Panc1 (cell line): Measurements from ENCODE around the gene LRIT1. TPM values are rescaled to one million over a fixed set of nuclear protein-coding genes. Genes with fewer than 3 reads are reported as not detected.
"Not testable (repeated sequence)": the region's sequence is repeated elsewhere in the genome, so short reads cannot be mapped to it uniquely, and the experiment has no call there.

Experiments
- ATAC-seq: fragments of 200-7000 bp; cut with Tn5 transposase; 2 replicates; pipeline ENCODE4 v1.9.1; 2020; ENCODE audit warnings: mild to moderate bottlenecking, moderate library complexity
- BruUV-seq: library from RNA; stranded (reverse); fragments of 400-500 nt; replicated peaks from 2 replicates; lab custom pipeline; 2021; lab: Mats Ljungman, UMichigan
- CTCF ChIA-PET: fragments of 300-600 bp; sonication (Branson Sonifier 250); formaldehyde crosslinking; loops from one replicate; lab custom pipeline; 2022; ENCODE audit warnings: antibody characterized with exemption; lab: Charles Lee
- POLR2A ChIA-PET: fragments of 300-600 bp; sonication (Branson Sonifier 250); formaldehyde crosslinking; loops from one replicate; lab custom pipeline; 2022; ENCODE audit warnings: antibody characterized with exemption; lab: Charles Lee
- DNase-seq: peaks from one replicate; pipeline ENCODE4 v3.0.0-alpha.2; 2010; ENCODE audit warnings: low read depth, low spot score
- H3K27ac ChIP-seq: 2 replicates; pipeline ENCODE4 v1.5.1; 2011; ENCODE audit warnings: mild to moderate bottlenecking, low read length, inconsistent platforms
- H3K27me3 ChIP-seq: fragments of 200-500 bp; sonication (Bioruptor generic); 2 replicates; pipeline ENCODE4 v1.6.0; 2014; ENCODE audit warnings: low read length, inconsistent platforms; ENCODE audit not compliant: control insufficient read depth, insufficient read depth
- H3K36me3 ChIP-seq: fragments of 200-500 bp; sonication (Bioruptor generic); 2 replicates; pipeline ENCODE4 v1.5.1; 2014; ENCODE audit warnings: inconsistent platforms, mild to moderate bottlenecking, low read length, moderate library complexity; ENCODE audit not compliant: control insufficient read depth, insufficient read depth
- H3K4me1 ChIP-seq: 2 replicates; pipeline ENCODE4 v1.5.1; 2011; ENCODE audit warnings: inconsistent platforms, mild to moderate bottlenecking, low read length, moderate library complexity; ENCODE audit not compliant: control insufficient read depth, insufficient read depth
- H3K4me3 ChIP-seq, 2 experiments: 2 replicates each; pipeline ENCODE4 v1.5.1; 2011 to 2012; ENCODE audit warnings: low read depth in 2 of 2, low read length in 2 of 2, mild to moderate bottlenecking in 2 of 2, inconsistent platforms in 1 of 2, moderate library complexity in 1 of 2
- H3K9me3 ChIP-seq: fragments of 200-500 bp; sonication (Bioruptor generic); 2 replicates; pipeline ENCODE4 v1.5.1; 2014; ENCODE audit warnings: low read depth, mild to moderate bottlenecking, inconsistent platforms, low read length, moderate library complexity; ENCODE audit not compliant: control insufficient read depth, insufficient read depth
- POLR2AphosphoS5 ChIP-seq: IDR thresholded peaks from 2 replicates; pipeline ENCODE4 v1.6.1; 2012; ENCODE audit warnings: mild to moderate bottlenecking, low read depth, low read length, moderate library complexity
- SIN3A ChIP-seq: IDR thresholded peaks from 2 replicates; pipeline ENCODE4 v1.6.1; 2012; ENCODE audit warnings: low read depth, mild to moderate bottlenecking, low read length, moderate library complexity, borderline replicate concordance; ENCODE audit not compliant: insufficient read depth
- TCF7L2 ChIP-seq: IDR thresholded peaks from 2 replicates; pipeline ENCODE4 v1.6.1; 2011; ENCODE audit warnings: mild to moderate bottlenecking, low read depth, low read length, inconsistent platforms
- in situ Hi-C: cut with HindIII; loops from 2 replicates; pipeline ENCODE4 v1.10.0; 2016; ENCODE audit warnings: low sequenced_read_pairs, low pct_unique_long_range_greater_than_20kb
- intact Hi-C: fragments of 100-400 bp; cut with micrococcal nuclease; formaldehyde crosslinking; loops from one replicate; pipeline ENCODE4 v1.10.0; 2022; ENCODE audit not compliant: unreplicated experiment
- total RNA-seq: library from RNA; stranded (reverse); gene quantifications from one replicate; pipeline ENCODE4 v1.2.1, GENCODE V29; 2021; ENCODE audit not compliant: unreplicated experiment
- TF ChIP-seq, protein P1 (sequence below), 2 experiments: IDR thresholded peaks; 2 replicates each; pipeline ENCODE4 v1.6.1; 2011 to 2012; ENCODE audit warnings: low read depth in 2 of 2, control low read depth in 1 of 2, low read length in 1 of 2, mild to moderate bottlenecking in 1 of 2, moderate library complexity in 1 of 2; ENCODE audit not compliant: insufficient read depth in 1 of 2
- TF ChIP-seq, protein P2 (sequence below): fragments of 450-650 bp; IDR thresholded peaks from 2 replicates; pipeline ENCODE4 v1.5.1; 2017; ENCODE audit warnings: mild to moderate bottlenecking

The LRIT1 gene
- total RNA-seq, 1 experiment from 2014 or later, result not detected

DNA sequence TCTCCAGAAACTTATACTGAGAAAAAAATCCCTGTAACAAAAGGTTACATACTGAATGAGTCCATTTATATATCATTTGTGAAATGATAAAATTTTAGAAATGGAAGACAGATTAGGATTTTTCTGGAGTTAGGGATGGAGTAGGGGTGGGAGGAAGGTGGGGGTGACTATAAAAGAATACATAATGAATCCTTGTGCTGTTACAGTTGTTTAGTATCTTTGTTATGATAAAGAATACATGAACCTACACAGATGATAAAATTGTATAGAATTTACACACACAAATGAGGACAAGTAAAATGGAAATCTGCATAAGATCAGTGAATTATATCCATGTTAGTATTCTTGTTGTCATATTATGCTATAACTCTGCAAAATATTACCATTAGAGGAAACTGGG is 45.3 kb upstream of the LRIT1 start:
- Histone ChIP-seq H3K4me3 (no peak overlapping the region), H3K27me3 (peaks cover 11% of the 10 kb centered on the region), H3K9me3 (no peaks in the 10 kb centered on the region), H3K36me3 (no peaks in the 10 kb centered on the region), H3K27ac (no peak overlapping the region), H3K4me1 (no peaks in the 10 kb centered on the region)
- ATAC-seq (no peak), DNase-seq (no peak)
- BruUV-seq, result no TSS peak
- in situ Hi-C loops (no loop called here), intact Hi-C loops (no loop called here)
- CTCF ChIA-PET, result no interaction called here
- POLR2A ChIA-PET, result no interaction called here
- TF ChIP-seq, protein P1, sequence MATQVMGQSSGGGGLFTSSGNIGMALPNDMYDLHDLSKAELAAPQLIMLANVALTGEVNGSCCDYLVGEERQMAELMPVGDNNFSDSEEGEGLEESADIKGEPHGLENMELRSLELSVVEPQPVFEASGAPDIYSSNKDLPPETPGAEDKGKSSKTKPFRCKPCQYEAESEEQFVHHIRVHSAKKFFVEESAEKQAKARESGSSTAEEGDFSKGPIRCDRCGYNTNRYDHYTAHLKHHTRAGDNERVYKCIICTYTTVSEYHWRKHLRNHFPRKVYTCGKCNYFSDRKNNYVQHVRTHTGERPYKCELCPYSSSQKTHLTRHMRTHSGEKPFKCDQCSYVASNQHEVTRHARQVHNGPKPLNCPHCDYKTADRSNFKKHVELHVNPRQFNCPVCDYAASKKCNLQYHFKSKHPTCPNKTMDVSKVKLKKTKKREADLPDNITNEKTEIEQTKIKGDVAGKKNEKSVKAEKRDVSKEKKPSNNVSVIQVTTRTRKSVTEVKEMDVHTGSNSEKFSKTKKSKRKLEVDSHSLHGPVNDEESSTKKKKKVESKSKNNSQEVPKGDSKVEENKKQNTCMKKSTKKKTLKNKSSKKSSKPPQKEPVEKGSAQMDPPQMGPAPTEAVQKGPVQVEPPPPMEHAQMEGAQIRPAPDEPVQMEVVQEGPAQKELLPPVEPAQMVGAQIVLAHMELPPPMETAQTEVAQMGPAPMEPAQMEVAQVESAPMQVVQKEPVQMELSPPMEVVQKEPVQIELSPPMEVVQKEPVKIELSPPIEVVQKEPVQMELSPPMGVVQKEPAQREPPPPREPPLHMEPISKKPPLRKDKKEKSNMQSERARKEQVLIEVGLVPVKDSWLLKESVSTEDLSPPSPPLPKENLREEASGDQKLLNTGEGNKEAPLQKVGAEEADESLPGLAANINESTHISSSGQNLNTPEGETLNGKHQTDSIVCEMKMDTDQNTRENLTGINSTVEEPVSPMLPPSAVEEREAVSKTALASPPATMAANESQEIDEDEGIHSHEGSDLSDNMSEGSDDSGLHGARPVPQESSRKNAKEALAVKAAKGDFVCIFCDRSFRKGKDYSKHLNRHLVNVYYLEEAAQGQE (IDR thresholded peaks at IDR 0.05; ENCODE audit: insufficient read depth in 1 of 2, low read depth in 2 of 2, low read length in 1 of 2), result no peak
- TF ChIP-seq POLR2AphosphoS5, result no peak
- TF ChIP-seq TCF7L2, result no peak
- TF ChIP-seq SIN3A, result no peak
- TF ChIP-seq, protein P2, sequence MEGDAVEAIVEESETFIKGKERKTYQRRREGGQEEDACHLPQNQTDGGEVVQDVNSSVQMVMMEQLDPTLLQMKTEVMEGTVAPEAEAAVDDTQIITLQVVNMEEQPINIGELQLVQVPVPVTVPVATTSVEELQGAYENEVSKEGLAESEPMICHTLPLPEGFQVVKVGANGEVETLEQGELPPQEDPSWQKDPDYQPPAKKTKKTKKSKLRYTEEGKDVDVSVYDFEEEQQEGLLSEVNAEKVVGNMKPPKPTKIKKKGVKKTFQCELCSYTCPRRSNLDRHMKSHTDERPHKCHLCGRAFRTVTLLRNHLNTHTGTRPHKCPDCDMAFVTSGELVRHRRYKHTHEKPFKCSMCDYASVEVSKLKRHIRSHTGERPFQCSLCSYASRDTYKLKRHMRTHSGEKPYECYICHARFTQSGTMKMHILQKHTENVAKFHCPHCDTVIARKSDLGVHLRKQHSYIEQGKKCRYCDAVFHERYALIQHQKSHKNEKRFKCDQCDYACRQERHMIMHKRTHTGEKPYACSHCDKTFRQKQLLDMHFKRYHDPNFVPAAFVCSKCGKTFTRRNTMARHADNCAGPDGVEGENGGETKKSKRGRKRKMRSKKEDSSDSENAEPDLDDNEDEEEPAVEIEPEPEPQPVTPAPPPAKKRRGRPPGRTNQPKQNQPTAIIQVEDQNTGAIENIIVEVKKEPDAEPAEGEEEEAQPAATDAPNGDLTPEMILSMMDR, result no peak

DNA sequence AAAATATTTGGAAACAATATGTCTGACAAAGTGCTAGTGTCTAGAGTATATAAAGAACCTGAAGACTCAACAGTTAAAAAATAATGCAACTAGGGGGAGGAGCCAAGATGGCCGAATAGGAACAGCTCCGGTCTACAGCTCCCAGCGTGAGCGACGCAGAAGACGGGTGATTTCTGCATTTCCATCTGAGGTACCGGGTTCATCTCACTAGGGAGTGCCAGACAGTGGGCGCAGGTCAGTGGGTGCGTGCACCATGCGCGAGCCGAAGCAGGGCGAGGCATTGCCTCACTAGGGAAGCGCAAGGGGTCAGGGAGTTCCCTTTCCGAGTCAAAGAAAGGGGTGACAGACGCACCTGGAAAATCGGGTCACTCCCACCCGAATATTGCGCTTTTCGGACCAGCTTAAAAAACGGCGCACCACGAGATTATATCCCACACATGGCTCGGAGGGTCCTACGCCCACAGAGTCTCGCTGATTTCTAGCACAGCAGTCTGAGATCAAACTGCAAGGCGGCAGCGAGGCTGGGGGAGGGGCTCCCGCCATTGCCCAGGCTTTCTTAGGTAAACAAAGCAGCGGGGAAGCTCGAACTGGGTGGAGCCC is 38.6 kb upstream of the LRIT1 start:
- POLR2A ChIA-PET, in situ Hi-C loops, CTCF ChIA-PET, H3K36me3 ChIP-seq, ATAC-seq, BruUV-seq, H3K9me3 ChIP-seq, H3K27ac ChIP-seq, DNase-seq, intact Hi-C loops, H3K4me1 ChIP-seq, H3K27me3 ChIP-seq: not testable (repeated sequence)
- peak overlapping the region; percentile 33 to 38 for H3K4me3 ChIP-seq

DNA sequence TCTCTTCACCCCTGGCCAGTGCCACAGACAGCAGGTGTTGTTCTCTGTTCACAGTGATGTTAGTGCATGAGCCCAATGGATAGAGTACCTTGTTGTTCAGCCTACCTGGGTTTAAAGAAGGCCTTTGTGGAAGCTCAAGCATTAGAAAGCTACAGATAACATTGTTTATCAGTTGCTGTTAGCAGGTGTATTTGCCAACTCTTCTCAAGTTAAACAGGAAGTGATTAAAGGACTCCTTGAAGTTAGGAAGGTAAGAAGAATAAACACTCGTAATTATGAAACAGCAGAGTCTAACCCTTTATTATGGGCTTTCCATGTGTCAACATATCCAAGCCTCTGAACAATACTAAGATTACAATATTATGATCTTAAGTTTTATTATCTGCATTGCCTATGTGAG is 29.4 kb upstream of the LRIT1 start:
- no peaks in the 10 kb centered on the region for H3K36me3 ChIP-seq
- no peak overlapping the region for H3K4me3 ChIP-seq
- POLR2A ChIA-PET, result no interaction called here
- DNase-seq (no peak), ATAC-seq (no peak)
- in situ Hi-C loops, result no loop called here
- H3K4me1 ChIP-seq, result no peaks in the 10 kb centered on the region
- no peaks in the 10 kb centered on the region for H3K9me3 ChIP-seq
- BruUV-seq, result no TSS peak
- TF ChIP-seq TCF7L2 (no peak), POLR2AphosphoS5 (no peak), SIN3A (no peak)
- TF ChIP-seq, protein P2, result no peak
- TF ChIP-seq, protein P1 (IDR thresholded peaks at IDR 0.05; ENCODE audit: insufficient read depth in 1 of 2, low read depth in 2 of 2, low read length in 1 of 2), result no peak
- intact Hi-C loops, result no loop called here
- no peaks in the 10 kb centered on the region; the same call in 1 of the 2 replicates for H3K27me3 ChIP-seq
- no peak overlapping the region for H3K27ac ChIP-seq
- CTCF ChIA-PET, result no interaction called here
